ENCODE data around the gene REEP6.

REEP6 gene

DNA sequence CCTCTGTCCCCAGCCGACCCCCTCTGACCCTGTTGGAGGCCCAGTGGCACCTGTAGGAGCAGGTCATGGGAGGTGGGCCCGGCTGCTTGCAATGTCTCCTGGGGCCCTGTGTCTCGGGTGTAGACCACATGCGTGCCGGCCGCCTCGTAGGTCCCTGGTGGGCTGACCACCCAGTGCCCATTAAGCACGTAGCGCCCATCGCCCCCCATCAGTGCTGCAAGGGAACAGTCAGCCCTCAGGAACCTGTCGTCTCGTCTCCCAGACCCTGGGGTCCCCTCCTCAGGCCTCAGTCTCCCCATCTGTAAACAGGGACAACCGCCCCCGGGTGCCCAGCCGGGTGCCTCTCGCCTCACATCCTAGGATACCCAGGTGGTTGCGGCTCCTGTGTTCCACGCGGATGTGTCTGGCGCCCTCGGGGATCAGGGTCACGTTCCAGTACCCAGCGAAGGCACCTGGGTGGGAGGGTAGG, 16.2 kb downstream of the REEP6 start:
- Histone ChIP-seq H3K36me3 (ENCODE audit: control insufficient read depth in 4 of 4, insufficient read depth in 4 of 4, low read length in 3 of 4) (no peaks in the 10 kb centered on the region), H3K27me3 (replicated peaks in 2 of 5; ENCODE audit: control insufficient read depth in 4 of 5, insufficient read depth in 5 of 5, low read length in 4 of 5) (peaks cover 0 to 66% (median 15%) of the 10 kb centered on the region in 5 experiments), H3K4me1 (ENCODE audit: control extremely low read depth in 1 of 4, control insufficient read depth in 4 of 4, insufficient read depth in 4 of 4, low read length in 3 of 4) (peaks cover 0 to 24% (median 16%) of the 10 kb centered on the region in 4 experiments), H3K9me3 (ENCODE audit: control extremely low read depth in 1 of 5, control insufficient read depth in 4 of 5, insufficient read depth in 2 of 5, low read depth in 1 of 5, low read length in 4 of 5) (peaks cover 0 to 1% (median 0%) of the 10 kb centered on the region in 5 experiments), H3K27ac (ENCODE audit: insufficient read depth in 1 of 2, low read depth in 1 of 2, low read length in 2 of 2, poor library complexity in 1 of 2, severe bottlenecking in 2 of 2) (peak overlapping the region in 1 of 2 experiments; percentile 64), H3K4me3 (ENCODE audit: control insufficient read depth in 1 of 7, extremely low read depth in 1 of 7, insufficient read depth in 4 of 7, low read depth in 2 of 7, low read length in 6 of 7) (peak overlapping the region in 1 of 7 experiments; percentile 70)
- 72% methylated on average over 17 of the region's 23 CpGs for WGBS (ENCODE audit: insufficient coverage)
- POLR2A ChIA-PET = no interaction called here
- no peak for DNase-seq
- CTCF ChIA-PET = no interaction called here

DNA sequence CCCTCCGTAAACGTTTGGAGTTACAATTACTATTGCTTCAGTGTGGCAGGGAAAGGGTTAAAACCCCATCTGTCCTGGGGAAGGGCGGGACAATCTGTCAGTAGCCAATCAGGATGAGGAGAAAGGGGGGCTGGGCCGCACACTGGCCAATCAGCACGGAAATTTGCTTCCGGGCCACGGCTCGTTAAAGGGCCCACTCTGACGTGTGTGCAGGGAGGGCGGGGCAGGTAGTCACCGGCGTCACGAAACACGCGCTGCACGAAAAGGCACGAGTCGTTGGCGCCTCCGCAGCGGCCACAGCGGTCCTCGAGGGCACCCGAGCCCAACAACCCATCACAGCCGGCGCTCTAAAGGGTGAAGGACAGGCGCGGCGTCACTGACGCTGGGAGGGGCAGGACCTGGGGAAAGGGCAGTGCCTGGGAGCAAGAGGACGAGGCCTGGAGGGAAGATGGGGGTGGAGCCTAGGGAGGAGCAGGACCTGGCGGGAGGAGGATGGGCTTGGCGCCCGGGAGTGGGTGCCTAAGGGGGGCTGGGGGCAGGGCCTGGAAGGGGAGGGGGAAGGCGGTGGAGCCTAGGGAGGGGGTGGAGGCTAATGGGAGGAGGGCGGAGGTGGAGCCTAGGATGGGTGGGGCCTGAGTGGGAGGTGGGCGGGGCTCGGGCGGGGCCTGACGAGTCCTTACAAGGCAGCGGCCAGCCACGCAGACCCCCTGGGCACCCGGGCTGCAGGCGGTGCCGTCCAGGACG, 17.0 kb downstream of the REEP6 start:
- H3K27ac ChIP-seq (ENCODE audit: insufficient read depth in 1 of 2, low read depth in 1 of 2, low read length in 2 of 2, poor library complexity in 1 of 2, severe bottlenecking in 2 of 2) = peak overlapping the region in 1 of 2 experiments; percentile 64
- H3K4me1 ChIP-seq (ENCODE audit: control extremely low read depth in 1 of 4, control insufficient read depth in 4 of 4, insufficient read depth in 4 of 4, low read length in 3 of 4) = peaks cover 0 to 27% (median 19%) of the 10 kb centered on the region in 4 experiments
- no peaks in the 10 kb centered on the region for H3K36me3 ChIP-seq (ENCODE audit: control insufficient read depth in 4 of 4, insufficient read depth in 4 of 4, low read length in 3 of 4)
- peaks cover 0 to 5% (median 0%) of the 10 kb centered on the region in 5 experiments for H3K9me3 ChIP-seq (ENCODE audit: control extremely low read depth in 1 of 5, control insufficient read depth in 4 of 5, insufficient read depth in 2 of 5, low read depth in 1 of 5, low read length in 4 of 5)
- H3K27me3 ChIP-seq (replicated peaks in 2 of 5; ENCODE audit: control insufficient read depth in 4 of 5, insufficient read depth in 5 of 5, low read length in 4 of 5) = peaks cover 0 to 67% (median 14%) of the 10 kb centered on the region in 5 experiments
- under 1% methylated on average over 42 of the region's 46 CpGs for WGBS (ENCODE audit: insufficient coverage)
- POLR2A ChIA-PET = no interaction called here
- DNase-seq = peak; percentile 97 to 98 (median 98)
- H3K4me3 ChIP-seq (ENCODE audit: control insufficient read depth in 1 of 7, extremely low read depth in 1 of 7, insufficient read depth in 4 of 7, low read depth in 2 of 7, low read length in 6 of 7) = peak overlapping the region in 6 of 7 experiments; percentile 10 to 70 (median 52)
- CTCF ChIA-PET = interaction anchor here (1.5 kb wide), 2 partner anchors 7 to 14 kb away, joined by 3 to 4 read pairs; no protein-coding TSS in a partner anchor

- peaks cover 0 to 5% (median 0%) of the 10 kb centered on the region in 5 experiments for H3K9me3 ChIP-seq (ENCODE audit: control extremely low read depth in 1 of 5, control insufficient read depth in 4 of 5, insufficient read depth in 2 of 5, low read depth in 1 of 5, low read length in 4 of 5)
- ChIA-PET POLR2A (no interaction called here), CTCF (interaction anchor here (1.5 kb wide), 2 partner anchors 8 to 14 kb away, joined by 3 to 4 read pairs; no protein-coding TSS in a partner anchor)
- WGBS (ENCODE audit: insufficient coverage) = 37% methylated on average over 10 of the region's 12 CpGs
- no peak overlapping the region for H3K27ac ChIP-seq (ENCODE audit: insufficient read depth in 1 of 2, low read depth in 1 of 2, low read length in 2 of 2, poor library complexity in 1 of 2, severe bottlenecking in 2 of 2)
- H3K4me3 ChIP-seq (ENCODE audit: control insufficient read depth in 1 of 7, extremely low read depth in 1 of 7, insufficient read depth in 4 of 7, low read depth in 2 of 7, low read length in 6 of 7) = peak overlapping the region in 3 of 7 experiments; percentile 36 to 48 (median 43)
- H3K27me3 ChIP-seq (replicated peaks in 2 of 5; ENCODE audit: control insufficient read depth in 4 of 5, insufficient read depth in 5 of 5, low read length in 4 of 5) = peaks cover 0 to 67% (median 13%) of the 10 kb centered on the region in 5 experiments
- no peak for DNase-seq
- peaks cover 0 to 24% (median 16%) of the 10 kb centered on the region in 4 experiments for H3K4me1 ChIP-seq (ENCODE audit: control extremely low read depth in 1 of 4, control insufficient read depth in 4 of 4, insufficient read depth in 4 of 4, low read length in 3 of 4)
- no peaks in the 10 kb centered on the region for H3K36me3 ChIP-seq (ENCODE audit: control insufficient read depth in 4 of 4, insufficient read depth in 4 of 4, low read length in 3 of 4)
Measured at GRCh38 chr19:1508507-1508856, 17.5 kb downstream of the REEP6 start.

- no peak overlapping the region for H3K27ac ChIP-seq (ENCODE audit: insufficient read depth in 1 of 2, low read depth in 1 of 2, low read length in 2 of 2, poor library complexity in 1 of 2, severe bottlenecking in 2 of 2)
- ChIA-PET POLR2A (no interaction called here), CTCF (interaction anchor here (1.3 to 1.5 kb wide), 3 partner anchors 9 to 38 kb away, joined by 3 to 4 read pairs (median 4); no protein-coding TSS in a partner anchor)
- no peaks in the 10 kb centered on the region for H3K36me3 ChIP-seq (ENCODE audit: control insufficient read depth in 4 of 4, insufficient read depth in 4 of 4, low read length in 3 of 4)
- H3K4me3 ChIP-seq (ENCODE audit: control insufficient read depth in 1 of 7, extremely low read depth in 1 of 7, insufficient read depth in 4 of 7, low read depth in 2 of 7, low read length in 6 of 7) = no peak overlapping the region
- WGBS (ENCODE audit: insufficient coverage) = 49% methylated on average over 9 of the region's 11 CpGs
- peaks cover 0 to 5% (median 0%) of the 10 kb centered on the region in 5 experiments for H3K9me3 ChIP-seq (ENCODE audit: control extremely low read depth in 1 of 5, control insufficient read depth in 4 of 5, insufficient read depth in 2 of 5, low read depth in 1 of 5, low read length in 4 of 5)
- peaks cover 0 to 20% (median 14%) of the 10 kb centered on the region in 4 experiments for H3K4me1 ChIP-seq (ENCODE audit: control extremely low read depth in 1 of 4, control insufficient read depth in 4 of 4, insufficient read depth in 4 of 4, low read length in 3 of 4)
- DNase-seq = no peak
- peaks cover 0 to 70% (median 15%) of the 10 kb centered on the region in 5 experiments for H3K27me3 ChIP-seq (replicated peaks in 2 of 5; ENCODE audit: control insufficient read depth in 4 of 5, insufficient read depth in 5 of 5, low read length in 4 of 5)
Measured at GRCh38 chr19:1509602-1510441, 18.8 kb downstream of the REEP6 start.

- Histone ChIP-seq H3K27ac (ENCODE audit: insufficient read depth in 1 of 2, low read depth in 1 of 2, low read length in 2 of 2, poor library complexity in 1 of 2, severe bottlenecking in 2 of 2) (no peak overlapping the region), H3K4me3 (ENCODE audit: control insufficient read depth in 1 of 7, extremely low read depth in 1 of 7, insufficient read depth in 4 of 7, low read depth in 2 of 7, low read length in 6 of 7) (no peak overlapping the region), H3K4me1 (ENCODE audit: control extremely low read depth in 1 of 4, control insufficient read depth in 4 of 4, insufficient read depth in 4 of 4, low read length in 3 of 4) (peaks cover 0 to 20% (median 14%) of the 10 kb centered on the region in 4 experiments), H3K36me3 (ENCODE audit: control insufficient read depth in 4 of 4, insufficient read depth in 4 of 4, low read length in 3 of 4) (no peaks in the 10 kb centered on the region), H3K9me3 (ENCODE audit: control extremely low read depth in 1 of 5, control insufficient read depth in 4 of 5, insufficient read depth in 2 of 5, low read depth in 1 of 5, low read length in 4 of 5) (peaks cover 0 to 5% (median 0%) of the 10 kb centered on the region in 5 experiments), H3K27me3 (replicated peaks in 2 of 5; ENCODE audit: control insufficient read depth in 4 of 5, insufficient read depth in 5 of 5, low read length in 4 of 5) (peaks cover 0 to 70% (median 18%) of the 10 kb centered on the region in 5 experiments)
- POLR2A ChIA-PET = no interaction called here
- WGBS (ENCODE audit: insufficient coverage) = 25% methylated on average over 17 of the region's 25 CpGs
- CTCF ChIA-PET = no interaction called here
- DNase-seq = no peak
Measured at GRCh38 chr19:1510442-1510806, 19.4 kb downstream of the REEP6 start.

DNA sequence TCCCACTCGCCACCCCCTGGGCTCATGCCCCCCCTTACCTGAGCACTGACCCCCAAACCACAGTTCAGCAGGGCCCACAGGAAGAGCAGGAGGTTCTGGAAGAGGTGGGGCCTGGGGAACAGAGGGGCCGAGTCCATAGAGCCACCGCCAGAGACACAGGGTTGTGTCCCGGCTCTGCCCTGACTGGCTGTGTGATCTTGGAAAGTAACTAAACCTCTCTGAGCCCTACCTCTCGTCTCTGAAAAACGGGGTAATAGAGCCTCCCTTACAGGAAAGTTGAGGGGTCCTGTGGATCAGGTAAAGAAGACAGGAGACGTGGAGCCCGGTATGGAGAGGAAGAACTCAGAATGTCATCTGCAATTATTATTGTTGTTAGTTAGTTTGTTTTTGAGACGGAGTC, 19.8 kb downstream of the REEP6 start:
- ChIA-PET CTCF (no interaction called here), POLR2A (no interaction called here)
- Histone ChIP-seq H3K9me3 (ENCODE audit: control extremely low read depth in 1 of 5, control insufficient read depth in 4 of 5, insufficient read depth in 2 of 5, low read depth in 1 of 5, low read length in 4 of 5) (peaks cover 0 to 5% (median 0%) of the 10 kb centered on the region in 5 experiments), H3K4me3 (ENCODE audit: control insufficient read depth in 1 of 7, extremely low read depth in 1 of 7, insufficient read depth in 4 of 7, low read depth in 2 of 7, low read length in 6 of 7) (no peak overlapping the region), H3K27ac (ENCODE audit: insufficient read depth in 1 of 2, low read depth in 1 of 2, low read length in 2 of 2, poor library complexity in 1 of 2, severe bottlenecking in 2 of 2) (no peak overlapping the region), H3K36me3 (ENCODE audit: control insufficient read depth in 4 of 4, insufficient read depth in 4 of 4, low read length in 3 of 4) (no peaks in the 10 kb centered on the region), H3K4me1 (ENCODE audit: control extremely low read depth in 1 of 4, control insufficient read depth in 4 of 4, insufficient read depth in 4 of 4, low read length in 3 of 4) (peaks cover 0 to 20% (median 14%) of the 10 kb centered on the region in 4 experiments), H3K27me3 (replicated peaks in 2 of 5; ENCODE audit: control insufficient read depth in 4 of 5, insufficient read depth in 5 of 5, low read length in 4 of 5) (peaks cover 0 to 70% (median 18%) of the 10 kb centered on the region in 5 experiments)
- no peak for DNase-seq
- WGBS (ENCODE audit: insufficient coverage) = 42% methylated on average over 4 of the region's 9 CpGs
